GM12872 (cell line): ENCODE results near the gene C2CD2L.

Experiments used
- TF ChIP-seq, protein P1 (sequence below): IDR thresholded peaks from 3 replicates; pipeline ENCODE4 v1.5.1; 2011; ENCODE audit warnings: low read depth, mild to moderate bottlenecking, low read length, moderate library complexity; ENCODE audit not compliant: insufficient read depth

The C2CD2L gene

DNA sequence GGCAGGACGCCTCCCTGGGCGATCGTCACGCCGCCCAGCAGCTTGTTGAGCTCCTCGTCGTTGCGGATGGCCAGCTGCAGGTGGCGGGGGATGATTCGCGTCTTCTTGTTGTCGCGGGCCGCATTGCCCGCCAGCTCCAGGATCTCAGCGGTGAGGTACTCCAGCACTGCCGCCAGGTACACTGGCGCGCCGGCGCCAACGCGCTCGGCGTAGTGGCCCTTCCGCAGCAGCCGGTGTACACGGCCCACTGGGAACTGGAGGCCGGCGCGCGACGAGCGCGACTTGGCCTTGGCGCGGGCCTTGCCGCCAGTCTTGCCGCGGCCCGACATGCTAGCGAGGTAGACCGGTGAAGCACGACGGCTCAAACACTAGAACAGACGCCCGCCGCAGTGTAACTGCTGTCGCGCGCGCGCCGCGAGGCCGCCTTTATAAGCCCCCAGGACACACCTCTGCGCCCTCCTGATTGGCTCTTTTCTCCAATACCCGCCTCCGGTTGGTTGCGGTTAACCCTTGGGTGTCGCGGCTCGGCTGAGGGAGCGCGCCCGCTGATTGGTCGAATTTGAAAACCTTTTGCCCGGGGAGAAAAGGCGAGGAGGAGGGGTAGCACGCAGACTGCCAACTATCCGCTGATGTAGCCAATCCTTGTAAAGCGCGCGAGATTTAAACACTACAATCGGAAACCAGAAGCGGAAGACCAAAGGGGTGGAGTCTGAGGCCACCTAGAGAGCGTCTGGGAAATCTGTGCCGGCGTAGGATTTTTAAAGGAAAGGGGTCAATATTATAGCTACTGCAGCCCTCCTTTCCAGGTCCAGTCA lies 11.9 kb upstream of the C2CD2L start:
- TF ChIP-seq, protein P1, sequence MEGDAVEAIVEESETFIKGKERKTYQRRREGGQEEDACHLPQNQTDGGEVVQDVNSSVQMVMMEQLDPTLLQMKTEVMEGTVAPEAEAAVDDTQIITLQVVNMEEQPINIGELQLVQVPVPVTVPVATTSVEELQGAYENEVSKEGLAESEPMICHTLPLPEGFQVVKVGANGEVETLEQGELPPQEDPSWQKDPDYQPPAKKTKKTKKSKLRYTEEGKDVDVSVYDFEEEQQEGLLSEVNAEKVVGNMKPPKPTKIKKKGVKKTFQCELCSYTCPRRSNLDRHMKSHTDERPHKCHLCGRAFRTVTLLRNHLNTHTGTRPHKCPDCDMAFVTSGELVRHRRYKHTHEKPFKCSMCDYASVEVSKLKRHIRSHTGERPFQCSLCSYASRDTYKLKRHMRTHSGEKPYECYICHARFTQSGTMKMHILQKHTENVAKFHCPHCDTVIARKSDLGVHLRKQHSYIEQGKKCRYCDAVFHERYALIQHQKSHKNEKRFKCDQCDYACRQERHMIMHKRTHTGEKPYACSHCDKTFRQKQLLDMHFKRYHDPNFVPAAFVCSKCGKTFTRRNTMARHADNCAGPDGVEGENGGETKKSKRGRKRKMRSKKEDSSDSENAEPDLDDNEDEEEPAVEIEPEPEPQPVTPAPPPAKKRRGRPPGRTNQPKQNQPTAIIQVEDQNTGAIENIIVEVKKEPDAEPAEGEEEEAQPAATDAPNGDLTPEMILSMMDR = no peak

DNA sequence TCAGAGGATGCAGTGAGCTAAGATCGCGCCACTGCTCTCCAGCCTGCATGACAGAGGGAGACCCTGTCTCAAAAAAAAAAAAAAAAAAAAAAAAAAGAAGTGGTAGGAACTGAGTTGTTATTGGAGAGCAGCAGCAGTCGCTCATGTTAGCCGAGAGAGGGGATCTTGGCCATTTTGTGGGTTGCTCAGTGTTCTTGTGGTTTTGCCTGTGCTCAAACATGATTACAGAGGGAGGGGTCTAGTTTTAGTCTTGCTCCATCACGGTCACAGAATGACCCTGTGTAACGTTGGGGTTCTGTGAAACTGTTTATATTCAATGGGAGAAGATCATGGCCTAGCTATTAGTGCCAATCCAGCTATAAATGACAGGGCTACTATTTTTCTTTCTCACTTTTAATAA lies 7.4 kb upstream of the C2CD2L start:
- TF ChIP-seq, protein P1 = no peak

DNA sequence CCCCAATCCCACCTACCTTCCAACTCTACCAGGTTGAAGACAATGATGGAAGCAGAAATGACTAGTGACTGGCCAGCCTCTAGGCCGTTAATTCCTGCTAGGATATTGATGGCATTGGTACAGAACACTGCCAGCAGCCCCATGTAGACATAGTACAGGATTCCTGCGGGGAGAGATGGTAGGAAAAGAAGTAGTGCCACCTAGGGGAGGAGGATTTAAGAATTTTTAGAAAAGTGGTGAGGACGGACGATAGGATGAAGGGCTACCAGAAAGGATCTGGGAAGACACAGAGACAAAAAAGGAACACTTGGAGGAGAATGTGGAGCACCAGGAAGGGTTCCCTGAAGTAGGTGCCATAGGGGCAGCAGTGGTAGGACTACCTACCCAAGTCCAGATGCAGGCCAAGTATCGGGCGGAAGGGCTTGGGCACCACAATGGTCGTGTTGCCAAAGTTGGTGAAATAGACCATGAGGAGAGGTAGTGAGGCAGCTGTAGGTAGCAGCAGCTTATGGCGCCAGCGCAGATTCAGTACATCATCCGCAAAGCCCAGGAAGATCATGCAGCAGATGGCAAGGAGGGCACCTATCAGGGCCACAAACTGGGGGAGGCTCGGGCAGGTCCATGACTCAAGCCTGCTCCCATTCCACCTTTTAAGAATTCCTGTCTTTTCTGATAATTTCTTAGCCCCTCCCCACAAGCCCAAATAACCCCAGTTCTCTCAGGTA lies 6.7 kb upstream of the C2CD2L start:
- TF ChIP-seq, protein P1 = peak; percentile 32; the same call in 1 of the 3 replicates

DNA sequence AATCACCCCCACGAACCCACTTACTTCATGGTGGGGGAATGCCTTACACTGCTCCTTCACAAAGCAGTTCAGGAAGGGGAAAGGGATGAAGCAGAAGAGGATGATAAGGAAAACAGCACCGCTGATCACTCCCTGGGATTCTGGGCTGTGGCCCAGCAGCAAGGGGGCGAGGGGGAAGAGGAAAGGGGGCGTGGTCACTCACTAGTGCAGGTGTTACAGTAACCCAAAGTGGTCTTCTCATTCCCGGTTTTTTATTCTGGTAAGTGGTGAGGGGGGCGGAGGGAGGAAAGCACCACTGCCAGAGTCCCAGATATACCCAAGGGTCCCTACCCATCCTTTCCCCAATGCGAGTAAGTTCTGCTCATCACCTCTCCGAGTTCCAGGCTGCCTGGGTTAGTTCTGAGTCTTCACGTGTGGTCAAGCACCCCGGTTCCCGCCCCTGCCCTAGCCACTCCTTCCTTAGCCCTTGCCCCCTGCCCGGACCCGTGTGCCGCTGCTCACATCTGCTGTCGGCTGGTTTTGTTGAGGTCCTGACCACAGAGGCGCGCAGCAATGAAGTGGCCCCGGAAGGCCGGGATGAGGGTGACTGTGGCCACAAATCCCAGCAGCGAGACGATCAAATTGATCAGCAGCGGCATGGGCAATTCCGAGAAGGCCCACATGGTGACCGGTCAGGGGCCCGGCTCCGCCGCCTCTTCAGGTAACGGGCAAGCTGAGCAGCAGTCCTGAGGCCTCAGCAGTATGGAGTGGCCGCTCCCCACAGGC lies 6.0 kb upstream of the C2CD2L start:
- TF ChIP-seq, protein P1 = 0 out of 3 replicates have a peak, but pooled peaks have one; percentile 30

DNA sequence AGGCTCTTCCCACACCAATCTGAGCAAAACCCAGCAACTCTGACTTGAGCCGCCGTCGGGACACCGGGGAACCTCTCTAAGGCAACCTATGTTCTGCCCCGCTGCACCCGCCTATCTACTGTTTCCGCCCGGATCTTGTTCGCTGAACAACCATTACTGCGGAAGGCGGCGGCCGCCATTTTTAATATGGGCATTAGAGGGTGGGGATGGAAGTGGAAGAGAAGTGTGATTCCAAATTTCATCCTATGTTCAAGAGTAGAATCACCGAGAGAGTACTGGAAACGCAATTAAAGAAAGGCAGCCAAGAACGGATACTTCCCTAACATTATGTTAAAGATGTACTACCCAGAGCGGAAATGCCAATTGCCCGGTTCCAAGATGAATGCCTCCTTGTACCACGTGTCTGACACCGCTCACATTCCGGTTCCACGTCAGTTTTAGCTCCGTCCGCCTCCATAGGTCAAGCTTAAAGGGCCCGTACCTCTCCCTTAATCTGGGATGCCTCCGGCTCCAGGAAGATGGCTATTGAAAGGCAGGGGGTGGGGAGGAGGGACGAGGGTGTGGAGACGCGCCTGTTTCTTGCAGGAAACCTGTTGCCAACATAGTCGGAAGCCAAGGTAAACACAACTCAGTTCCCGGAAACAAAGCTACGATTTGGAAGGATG lies 5.3 kb upstream of the C2CD2L start, which contains the start of gene DPAGT1:
Gene DPAGT1 (minus strand): TSS at position 95 of the 665 bp plus-strand sequence. CDS start 198 bp downstream, outside the sequence.
- TF ChIP-seq, protein P1 = no peak

DNA sequence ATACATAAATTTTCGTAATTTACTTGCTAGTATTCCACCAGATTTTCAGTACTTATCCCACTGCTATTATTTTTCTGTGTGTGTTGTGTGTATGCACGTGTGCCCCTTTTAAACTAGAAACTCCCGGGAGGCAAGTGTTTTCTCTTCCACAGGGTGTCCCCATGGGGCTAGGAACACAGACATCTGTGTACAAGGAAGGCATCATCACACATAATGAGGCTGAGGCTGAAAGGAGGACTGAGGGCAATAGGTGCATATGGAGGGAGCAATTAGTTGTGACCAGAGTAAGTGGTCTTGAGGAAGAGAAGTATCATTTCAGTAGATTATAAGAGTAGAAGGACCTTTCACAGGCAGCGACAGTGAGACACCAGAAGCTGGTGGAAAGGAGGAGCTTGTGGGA lies 3.4 kb upstream of the C2CD2L start:
- TF ChIP-seq, protein P1 = no peak
